ENCODE data around the gene IL17RA.
A peak's percentile ranks its signal among the peaks of the same experiment; 100 is the strongest.

The IL17RA gene

GRCh38 chr22:17149076-17149815 is 64.4 kb downstream of the IL17RA start:
- H3K9me3 ChIP-seq (ENCODE audit: low read length): no peaks in the 10 kb centered on the region
- H3K27ac ChIP-seq (ENCODE audit: low read depth, low read length): no peak overlapping the region
- H3K27me3 ChIP-seq (ENCODE audit: control insufficient read depth in 1 of 2, insufficient read depth in 2 of 2, low read length in 2 of 2): no peaks in the 10 kb centered on the region
- H3K36me3 ChIP-seq (ENCODE audit: insufficient read depth, low read length): peaks cover 22% of the 10 kb centered on the region
- no peaks in the 10 kb centered on the region for H3K4me1 ChIP-seq (ENCODE audit: insufficient read depth, low read length)
- H3K4me3 ChIP-seq (ENCODE audit: low read depth in 1 of 2, low read length in 2 of 2): no peak overlapping the region
- H3K9ac ChIP-seq (ENCODE audit: low read length): no peak overlapping the region

- H3K4me3 ChIP-seq (ENCODE audit: low read depth in 1 of 2, low read length in 2 of 2): no peak overlapping the region
- H3K27me3 ChIP-seq (ENCODE audit: control insufficient read depth in 1 of 2, insufficient read depth in 2 of 2, low read length in 2 of 2): no peaks in the 10 kb centered on the region
- peaks cover 22% of the 10 kb centered on the region for H3K36me3 ChIP-seq (ENCODE audit: insufficient read depth, low read length)
- no peaks in the 10 kb centered on the region for H3K9me3 ChIP-seq (ENCODE audit: low read length)
- no peak overlapping the region for H3K27ac ChIP-seq (ENCODE audit: low read depth, low read length)
- no peak overlapping the region for H3K9ac ChIP-seq (ENCODE audit: low read length)
- H3K4me1 ChIP-seq (ENCODE audit: insufficient read depth, low read length): no peaks in the 10 kb centered on the region
Measured at GRCh38 chr22:17152340-17152739, 67.5 kb downstream of the IL17RA start.

- H3K27ac ChIP-seq (ENCODE audit: low read depth, low read length): no peak overlapping the region
- H3K36me3 ChIP-seq (ENCODE audit: insufficient read depth, low read length): peaks cover 16% of the 10 kb centered on the region
- no peaks in the 10 kb centered on the region for H3K9me3 ChIP-seq (ENCODE audit: low read length)
- H3K4me3 ChIP-seq (ENCODE audit: low read depth in 1 of 2, low read length in 2 of 2): no peak overlapping the region
- peaks cover 4% of the 10 kb centered on the region for H3K4me1 ChIP-seq (ENCODE audit: insufficient read depth, low read length)
- H3K9ac ChIP-seq (ENCODE audit: low read length): no peak overlapping the region
- no peaks in the 10 kb centered on the region for H3K27me3 ChIP-seq (ENCODE audit: control insufficient read depth in 1 of 2, insufficient read depth in 2 of 2, low read length in 2 of 2)
Measured at GRCh38 chr22:17152971-17153370, 68.2 kb downstream of the IL17RA start.

- Histone ChIP-seq H3K27me3 (ENCODE audit: control insufficient read depth in 1 of 2, insufficient read depth in 2 of 2, low read length in 2 of 2) (no peaks in the 10 kb centered on the region), H3K27ac (ENCODE audit: low read depth, low read length) (no peak overlapping the region), H3K4me1 (ENCODE audit: insufficient read depth, low read length) (peaks cover 14% of the 10 kb centered on the region), H3K9ac (ENCODE audit: low read length) (no peak overlapping the region), H3K4me3 (ENCODE audit: low read depth in 1 of 2, low read length in 2 of 2) (no peak overlapping the region), H3K9me3 (ENCODE audit: low read length) (no peaks in the 10 kb centered on the region), H3K36me3 (ENCODE audit: insufficient read depth, low read length) (no peaks in the 10 kb centered on the region)
Measured at GRCh38 chr22:17155941-17156340, 71.1 kb downstream of the IL17RA start.

- no peaks in the 10 kb centered on the region for H3K27me3 ChIP-seq (ENCODE audit: control insufficient read depth in 1 of 2, insufficient read depth in 2 of 2, low read length in 2 of 2)
- no peaks in the 10 kb centered on the region for H3K36me3 ChIP-seq (ENCODE audit: insufficient read depth, low read length)
- H3K9me3 ChIP-seq (ENCODE audit: low read length): no peaks in the 10 kb centered on the region
- peak overlapping the region in 1 of 2 donors; percentile 84 for H3K4me3 ChIP-seq (ENCODE audit: low read depth in 1 of 2, low read length in 2 of 2)
- no peak overlapping the region for H3K9ac ChIP-seq (ENCODE audit: low read length)
- H3K4me1 ChIP-seq (ENCODE audit: insufficient read depth, low read length): peaks cover 14% of the 10 kb centered on the region
- H3K27ac ChIP-seq (ENCODE audit: low read depth, low read length): no peak overlapping the region
Measured at GRCh38 chr22:17157714-17158113, 72.9 kb downstream of the IL17RA start.

- Histone ChIP-seq H3K27ac (ENCODE audit: low read depth, low read length) (peak overlapping the region; percentile 95), H3K4me3 (ENCODE audit: low read depth in 1 of 2, low read length in 2 of 2) (peak overlapping the region; percentile 79 to 84), H3K9ac (ENCODE audit: low read length) (peak overlapping the region; percentile 33), H3K27me3 (ENCODE audit: control insufficient read depth in 1 of 2, insufficient read depth in 2 of 2, low read length in 2 of 2) (no peaks in the 10 kb centered on the region), H3K36me3 (ENCODE audit: insufficient read depth, low read length) (no peaks in the 10 kb centered on the region), H3K4me1 (ENCODE audit: insufficient read depth, low read length) (peaks cover 14% of the 10 kb centered on the region), H3K9me3 (ENCODE audit: low read length) (no peaks in the 10 kb centered on the region)
Measured at GRCh38 chr22:17158176-17158567, 73.4 kb downstream of the IL17RA start.

GRCh38 chr22:17158568-17159503 is 74.0 kb downstream of the IL17RA start, which contains the start of gene HDHD5:
TSS of gene HDHD5 (minus strand) at chr22:17159277. CDS start at chr22:17159251, 26 bp downstream.
- Histone ChIP-seq H3K36me3 (ENCODE audit: insufficient read depth, low read length) (no peaks in the 10 kb centered on the region), H3K4me3 (ENCODE audit: low read depth in 1 of 2, low read length in 2 of 2) (peak within 1 kb of the TSS; percentile 79 to 84), H3K27me3 (ENCODE audit: control insufficient read depth in 1 of 2, insufficient read depth in 2 of 2, low read length in 2 of 2) (no peaks in the 10 kb centered on the region), H3K4me1 (ENCODE audit: insufficient read depth, low read length) (peaks cover 14% of the 10 kb centered on the region), H3K9ac (ENCODE audit: low read length) (peak within 1 kb of the TSS; percentile 41), H3K9me3 (ENCODE audit: low read length) (no peaks in the 10 kb centered on the region), H3K27ac (ENCODE audit: low read depth, low read length) (peak within 1 kb of the TSS; percentile 95)

GRCh38 chr22:17159504-17159951 is 74.7 kb downstream of the IL17RA start:
- H3K27ac ChIP-seq (ENCODE audit: low read depth, low read length): peak overlapping the region; percentile 78
- no peaks in the 10 kb centered on the region for H3K9me3 ChIP-seq (ENCODE audit: low read length)
- H3K9ac ChIP-seq (ENCODE audit: low read length): peak overlapping the region; percentile 41
- peaks cover 14% of the 10 kb centered on the region for H3K4me1 ChIP-seq (ENCODE audit: insufficient read depth, low read length)
- H3K27me3 ChIP-seq (ENCODE audit: control insufficient read depth in 1 of 2, insufficient read depth in 2 of 2, low read length in 2 of 2): no peaks in the 10 kb centered on the region
- H3K4me3 ChIP-seq (ENCODE audit: low read depth in 1 of 2, low read length in 2 of 2): peak overlapping the region; percentile 79 to 84
- H3K36me3 ChIP-seq (ENCODE audit: insufficient read depth, low read length): no peaks in the 10 kb centered on the region

- no peak overlapping the region for H3K4me3 ChIP-seq (ENCODE audit: low read depth in 1 of 2, low read length in 2 of 2)
- peaks cover 14% of the 10 kb centered on the region for H3K4me1 ChIP-seq (ENCODE audit: insufficient read depth, low read length)
- H3K9me3 ChIP-seq (ENCODE audit: low read length): no peaks in the 10 kb centered on the region
Measured at GRCh38 chr22:17161991-17162390, 77.2 kb downstream of the IL17RA start.

GRCh38 chr22:17162731-17163130 is 77.9 kb downstream of the IL17RA start:
- Histone ChIP-seq H3K4me1 (ENCODE audit: insufficient read depth, low read length) (peaks cover 12% of the 10 kb centered on the region), H3K9ac (ENCODE audit: low read length) (no peak overlapping the region), H3K27me3 (ENCODE audit: control insufficient read depth in 1 of 2, insufficient read depth in 2 of 2, low read length in 2 of 2) (no peaks in the 10 kb centered on the region), H3K9me3 (ENCODE audit: low read length) (no peaks in the 10 kb centered on the region), H3K27ac (ENCODE audit: low read depth, low read length) (no peak overlapping the region), H3K4me3 (ENCODE audit: low read depth in 1 of 2, low read length in 2 of 2) (no peak overlapping the region), H3K36me3 (ENCODE audit: insufficient read depth, low read length) (no peaks in the 10 kb centered on the region)

More at GRCh38 chr22:17161991-17162390, 77.2 kb downstream of the IL17RA start:
- Histone ChIP-seq H3K27ac (ENCODE audit: low read depth, low read length) (no peak overlapping the region), H3K36me3 (ENCODE audit: insufficient read depth, low read length) (no peaks in the 10 kb centered on the region), H3K27me3 (ENCODE audit: control insufficient read depth in 1 of 2, insufficient read depth in 2 of 2, low read length in 2 of 2) (no peaks in the 10 kb centered on the region), H3K9ac (ENCODE audit: low read length) (no peak overlapping the region)

GRCh38 chr22:17164392-17165024 is 79.7 kb downstream of the IL17RA start:
- Histone ChIP-seq H3K27ac (ENCODE audit: low read depth, low read length) (no peak overlapping the region), H3K9me3 (ENCODE audit: low read length) (no peaks in the 10 kb centered on the region), H3K4me1 (ENCODE audit: insufficient read depth, low read length) (peaks cover 8% of the 10 kb centered on the region), H3K4me3 (ENCODE audit: low read depth in 1 of 2, low read length in 2 of 2) (no peak overlapping the region), H3K36me3 (ENCODE audit: insufficient read depth, low read length) (no peaks in the 10 kb centered on the region), H3K9ac (ENCODE audit: low read length) (no peak overlapping the region), H3K27me3 (ENCODE audit: control insufficient read depth in 1 of 2, insufficient read depth in 2 of 2, low read length in 2 of 2) (no peaks in the 10 kb centered on the region)
